Measurements from ENCODE around the gene RPL22L1.
"Not testable (repeated sequence)": the region's sequence is repeated elsewhere in the genome, so short reads cannot be mapped to it uniquely, and the experiment has no call there.

DNA sequence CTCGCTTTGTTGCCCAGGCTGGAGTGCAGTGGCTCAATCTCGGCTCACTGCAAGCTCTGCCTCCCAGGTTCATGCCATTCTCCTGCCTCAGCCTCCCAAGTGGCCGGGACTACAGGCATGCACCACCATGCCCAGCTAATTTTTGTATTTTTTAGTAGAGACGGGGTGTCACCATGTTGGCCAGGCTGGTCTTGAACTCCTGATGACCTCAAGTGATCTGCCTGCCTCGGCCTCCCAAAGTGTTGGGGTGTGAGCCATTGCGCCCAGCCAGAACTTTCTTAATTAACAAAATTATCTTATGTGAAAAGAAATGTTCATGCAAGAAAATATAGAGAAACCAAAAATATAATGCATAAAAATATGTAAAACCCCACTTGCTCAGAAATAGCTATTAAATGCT, 7.3 kb upstream of the RPL22L1 start:
- TF ChIP-seq POLR2AphosphoS5 (IDR thresholded peaks at IDR 0.05; ENCODE audit: borderline replicate concordance, low read depth, low read length); EZH2 (IDR thresholded peaks at IDR 0.05): not testable (repeated sequence)

All from SK-N-MC (cell line).